WTC11 (cell line): Measurements from ENCODE around the gene ERICH4. TPM values are rescaled to one million over a fixed set of nuclear protein-coding genes. Genes with fewer than 3 reads are reported as not detected.
"Not testable (repeated sequence)": the region's sequence is repeated elsewhere in the genome, so short reads cannot be mapped to it uniquely, and the experiment has no call there.

ENCODE experiments used
- ATAC-seq: fragments of 200-7000 bp; cut with Tn5 transposase; 2 replicates; pipeline ENCODE4 v1.10.0; 2021; ENCODE audit warnings: mild to moderate bottlenecking, moderate library complexity
- CTCF ChIA-PET: fragments of 300-600 bp; sonication (Branson Sonifier 250); formaldehyde crosslinking; loops from one replicate; lab custom pipeline; 2021; ENCODE audit warnings: antibody characterized with exemption; lab: Charles Lee
- POLR2A ChIA-PET: fragments of 350-600 bp; sonication (Branson Sonifier 250); formaldehyde crosslinking; loops from one replicate; lab custom pipeline; 2021; ENCODE audit warnings: antibody characterized with exemption; lab: Charles Lee
- DNase-seq: peaks from one replicate; pipeline ENCODE4 v3.0.0; 2021; ENCODE audit warnings: low spot score
- H3K27ac Mint-ChIP-seq: 2 replicates; pipeline ENCODE4 v1.8.0; 2021; ENCODE audit warnings: mixed read lengths
- H3K27me3 Mint-ChIP-seq: 2 replicates; pipeline ENCODE4 v1.8.0; 2021; ENCODE audit warnings: low read depth, mild to moderate bottlenecking, moderate library complexity, mixed read lengths
- H3K36me3 Mint-ChIP-seq: 2 replicates; pipeline ENCODE4 v1.8.0; 2021; ENCODE audit warnings: mixed read lengths
- H3K4me1 Mint-ChIP-seq: 2 replicates; pipeline ENCODE4 v1.8.0; 2022; ENCODE audit warnings: mixed read lengths
- H3K4me3 Mint-ChIP-seq: 2 replicates; pipeline ENCODE4 v1.8.0; 2021; ENCODE audit warnings: mild to moderate bottlenecking, moderate library complexity, mixed read lengths
- H3K9me3 Mint-ChIP-seq: 2 replicates; pipeline ENCODE4 v1.8.0; 2021; ENCODE audit warnings: mixed read lengths
- FOXK1 ChIP-seq: sonication (generic); formaldehyde crosslinking; IDR thresholded peaks from 2 replicates; pipeline ENCODE4 v1.8.0; 2022; ENCODE audit warnings: mild to moderate bottlenecking, moderate library complexity, missing genetic modification reagents
- GABPB1 ChIP-seq: sonication (generic); formaldehyde crosslinking; IDR thresholded peaks from 2 replicates; pipeline ENCODE4 v1.8.1; 2023; ENCODE audit warnings: mild to moderate bottlenecking, missing genetic modification reagents
- GTF2I ChIP-seq: fragments of 250-450 bp; sonication (Bioruptor Pico); conservative IDR thresholded peaks from 2 replicates; pipeline ENCODE4 v1.4.0; 2021; ENCODE audit warnings: mild to moderate bottlenecking
- SMAD4 ChIP-seq: sonication (generic); formaldehyde crosslinking; IDR thresholded peaks from 2 replicates; pipeline ENCODE4 v1.8.0; 2022; ENCODE audit warnings: mild to moderate bottlenecking, missing genetic modification reagents
- ZBTB21 ChIP-seq: sonication (generic); formaldehyde crosslinking; IDR thresholded peaks from 2 replicates; pipeline ENCODE4 v1.8.1; 2023; ENCODE audit warnings: mild to moderate bottlenecking, missing genetic modification reagents, borderline replicate concordance
- ZNF138 ChIP-seq: sonication (generic); formaldehyde crosslinking; conservative IDR thresholded peaks from 2 replicates; pipeline ENCODE4 v1.8.1; 2022; ENCODE audit warnings: mild to moderate bottlenecking, moderate library complexity, missing genetic modification reagents
- ZNF219 ChIP-seq: sonication (generic); formaldehyde crosslinking; IDR thresholded peaks from 2 replicates; pipeline ENCODE4 v1.8.0; 2023; ENCODE audit warnings: missing genetic modification reagents, mild to moderate bottlenecking, borderline replicate concordance
- ZNF317 ChIP-seq: sonication (generic); formaldehyde crosslinking; IDR thresholded peaks from 2 replicates; pipeline ENCODE4 v1.8.1; 2023; ENCODE audit warnings: low read depth, mild to moderate bottlenecking, moderate library complexity, missing genetic modification reagents, borderline replicate concordance
- ZNF423 ChIP-seq: fragments of 250-450 bp; sonication (Bioruptor Pico); IDR thresholded peaks from 2 replicates; pipeline ENCODE4 v2.1.2; 2022; ENCODE audit warnings: mild to moderate bottlenecking, moderate library complexity
- total RNA-seq: library from RNA; stranded (reverse); gene quantifications from 3 replicates; pipeline ENCODE4 v1.2.3, GENCODE V29; 2021
- TF ChIP-seq, protein P1 (sequence below): fragments of 250-450 bp; sonication (Bioruptor Pico); IDR thresholded peaks from 2 replicates; pipeline ENCODE4 v2.1.2; 2022; ENCODE audit warnings: mild to moderate bottlenecking, moderate library complexity
- TF ChIP-seq, protein P2 (sequence below): sonication (generic); formaldehyde crosslinking; IDR thresholded peaks from 2 replicates; pipeline ENCODE4 v1.8.1; 2022; ENCODE audit warnings: low read depth, missing genetic modification reagents, borderline replicate concordance
- TF ChIP-seq, protein P3 (sequence below): sonication (generic); formaldehyde crosslinking; IDR thresholded peaks from 2 replicates; pipeline ENCODE4 v1.8.1; 2023; ENCODE audit warnings: mild to moderate bottlenecking, moderate library complexity, missing genetic modification reagents
- TF ChIP-seq, protein P4 (sequence below): sonication (generic); formaldehyde crosslinking; IDR thresholded peaks from 2 replicates; pipeline ENCODE4 v1.8.1; 2023; ENCODE audit warnings: mild to moderate bottlenecking, missing genetic modification reagents, moderate library complexity
- TF ChIP-seq, protein P5 (sequence below): sonication (generic); formaldehyde crosslinking; IDR thresholded peaks from 2 replicates; pipeline ENCODE4 v1.8.1; 2023; ENCODE audit warnings: mild to moderate bottlenecking, missing genetic modification reagents, borderline replicate concordance
- TF ChIP-seq, protein P6 (sequence below): sonication (generic); formaldehyde crosslinking; IDR thresholded peaks from 2 replicates; pipeline ENCODE4 v1.8.1; 2022; ENCODE audit warnings: low read depth, mild to moderate bottlenecking, moderate library complexity, missing genetic modification reagents, borderline replicate concordance
- TF ChIP-seq, protein P7 (sequence below): sonication (generic); formaldehyde crosslinking; IDR thresholded peaks from 2 replicates; pipeline ENCODE4 v1.8.0; 2022; ENCODE audit warnings: mild to moderate bottlenecking, missing genetic modification reagents
- TF ChIP-seq, protein P8 (sequence below): fragments of 200-600 bp; IDR thresholded peaks from 2 replicates; pipeline ENCODE4 v1.8.0; 2022; ENCODE audit warnings: antibody characterized with exemption

Gene ERICH4
- total RNA-seq, 1 experiment from 2014 or later = 0.24 TPM

DNA sequence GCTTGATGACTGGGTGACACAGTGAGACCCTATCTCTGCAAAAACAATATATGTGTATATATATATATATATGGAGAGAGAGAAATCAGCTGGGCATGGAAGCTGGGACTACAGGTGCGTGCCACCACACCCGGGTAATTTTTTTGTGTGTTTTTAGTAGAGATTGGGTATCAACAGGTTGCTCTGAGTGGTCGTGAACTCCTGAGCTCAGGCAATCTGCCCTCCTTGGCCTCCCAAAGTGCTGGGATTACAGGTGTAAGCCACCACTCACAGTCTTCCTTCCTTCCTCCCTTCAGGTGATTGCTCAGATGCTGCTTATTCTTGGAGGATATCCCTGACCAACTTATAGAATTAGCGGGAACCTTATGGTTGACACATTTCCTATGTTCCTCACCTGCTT lies 41.9 kb downstream of the ERICH4 start:
- Mint-ChIP-seq H3K4me3 (no peak overlapping the region), H3K27me3 (peaks cover 73% of the 10 kb centered on the region), H3K36me3 (peaks cover 10% of the 10 kb centered on the region), H3K9me3 (peaks cover 58% of the 10 kb centered on the region), H3K4me1 (no peaks in the 10 kb centered on the region), H3K27ac (no peak overlapping the region)
- TF ChIP-seq SMAD4 (CRISPR knock-in tag) (no peak), ZNF423 (CRISPR knock-in tag) (no peak), ZNF317 (CRISPR knock-in tag) (no peak)
- TF ChIP-seq, protein P1, sequence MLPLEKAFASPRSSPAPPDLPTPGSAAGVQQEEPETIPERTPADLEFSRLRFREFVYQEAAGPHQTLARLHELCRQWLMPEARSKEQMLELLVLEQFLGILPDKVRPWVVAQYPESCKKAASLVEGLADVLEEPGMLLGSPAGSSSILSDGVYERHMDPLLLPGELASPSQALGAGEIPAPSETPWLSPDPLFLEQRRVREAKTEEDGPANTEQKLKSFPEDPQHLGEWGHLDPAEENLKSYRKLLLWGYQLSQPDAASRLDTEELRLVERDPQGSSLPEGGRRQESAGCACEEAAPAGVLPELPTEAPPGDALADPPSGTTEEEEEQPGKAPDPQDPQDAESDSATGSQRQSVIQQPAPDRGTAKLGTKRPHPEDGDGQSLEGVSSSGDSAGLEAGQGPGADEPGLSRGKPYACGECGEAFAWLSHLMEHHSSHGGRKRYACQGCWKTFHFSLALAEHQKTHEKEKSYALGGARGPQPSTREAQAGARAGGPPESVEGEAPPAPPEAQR (CRISPR knock-in tag) = no peak
- TF ChIP-seq, protein P2, sequence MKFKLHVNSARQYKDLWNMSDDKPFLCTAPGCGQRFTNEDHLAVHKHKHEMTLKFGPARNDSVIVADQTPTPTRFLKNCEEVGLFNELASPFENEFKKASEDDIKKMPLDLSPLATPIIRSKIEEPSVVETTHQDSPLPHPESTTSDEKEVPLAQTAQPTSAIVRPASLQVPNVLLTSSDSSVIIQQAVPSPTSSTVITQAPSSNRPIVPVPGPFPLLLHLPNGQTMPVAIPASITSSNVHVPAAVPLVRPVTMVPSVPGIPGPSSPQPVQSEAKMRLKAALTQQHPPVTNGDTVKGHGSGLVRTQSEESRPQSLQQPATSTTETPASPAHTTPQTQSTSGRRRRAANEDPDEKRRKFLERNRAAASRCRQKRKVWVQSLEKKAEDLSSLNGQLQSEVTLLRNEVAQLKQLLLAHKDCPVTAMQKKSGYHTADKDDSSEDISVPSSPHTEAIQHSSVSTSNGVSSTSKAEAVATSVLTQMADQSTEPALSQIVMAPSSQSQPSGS (CRISPR knock-in tag) = no peak
- TF ChIP-seq, protein P3, sequence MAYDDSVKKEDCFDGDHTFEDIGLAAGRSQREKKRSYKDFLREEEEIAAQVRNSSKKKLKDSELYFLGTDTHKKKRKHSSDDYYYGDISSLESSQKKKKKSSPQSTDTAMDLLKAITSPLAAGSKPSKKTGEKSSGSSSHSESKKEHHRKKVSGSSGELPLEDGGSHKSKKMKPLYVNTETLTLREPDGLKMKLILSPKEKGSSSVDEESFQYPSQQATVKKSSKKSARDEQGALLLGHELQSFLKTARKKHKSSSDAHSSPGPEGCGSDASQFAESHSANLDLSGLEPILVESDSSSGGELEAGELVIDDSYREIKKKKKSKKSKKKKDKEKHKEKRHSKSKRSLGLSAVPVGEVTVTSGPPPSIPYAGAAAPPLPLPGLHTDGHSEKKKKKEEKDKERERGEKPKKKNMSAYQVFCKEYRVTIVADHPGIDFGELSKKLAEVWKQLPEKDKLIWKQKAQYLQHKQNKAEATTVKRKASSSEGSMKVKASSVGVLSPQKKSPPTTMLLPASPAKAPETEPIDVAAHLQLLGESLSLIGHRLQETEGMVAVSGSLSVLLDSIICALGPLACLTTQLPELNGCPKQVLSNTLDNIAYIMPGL (CRISPR knock-in tag) = no peak
- ChIA-PET CTCF (no interaction called here), POLR2A (no interaction called here)
- DNase-seq (no peak), ATAC-seq (no peak)

DNA sequence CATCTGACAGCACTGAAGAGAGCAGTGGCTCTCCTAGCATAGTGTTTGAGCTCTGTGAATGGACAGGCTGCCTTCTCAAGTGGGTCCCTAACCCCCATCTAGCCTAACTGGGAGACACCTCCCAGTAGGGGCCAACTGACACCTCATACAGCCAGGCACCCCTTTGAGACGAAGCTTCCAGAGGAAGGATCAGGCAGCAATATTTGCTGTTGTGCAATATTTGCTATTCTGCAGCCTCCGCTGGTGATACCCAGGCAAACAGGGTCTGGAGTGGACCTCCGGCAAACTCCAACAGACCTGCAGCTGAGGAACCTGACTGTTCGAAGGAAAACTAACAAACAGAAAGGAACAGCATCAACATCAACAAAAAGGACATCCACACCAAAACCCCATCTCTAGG lies 44.0 kb downstream of the ERICH4 start:
- POLR2A ChIA-PET, DNase-seq, H3K4me1 Mint-ChIP-seq, ATAC-seq, H3K4me3 Mint-ChIP-seq, CTCF ChIA-PET, H3K27ac Mint-ChIP-seq, H3K36me3 Mint-ChIP-seq: not testable (repeated sequence)
- Mint-ChIP-seq H3K27me3 (peaks cover 67% of the 10 kb centered on the region), H3K9me3 (peaks cover 42% of the 10 kb centered on the region)

DNA sequence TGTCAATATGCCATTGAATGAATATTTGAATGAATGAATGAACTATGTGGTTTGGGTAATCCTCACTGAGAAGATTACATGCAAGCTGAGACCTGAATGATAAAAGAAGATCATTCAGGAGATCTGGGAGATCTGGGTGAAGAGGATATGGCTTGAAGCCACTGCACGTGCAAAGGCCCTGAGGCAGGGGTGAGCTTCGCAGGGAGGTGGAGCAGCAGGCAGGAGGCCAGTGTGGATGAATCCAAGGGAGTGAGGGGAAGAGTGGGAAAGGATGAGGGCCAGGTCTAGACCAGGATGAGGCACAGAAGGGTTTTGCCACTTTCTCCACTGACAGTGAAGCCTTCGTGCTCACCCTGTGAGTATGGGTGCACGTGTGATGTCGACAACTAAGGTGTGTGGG lies 49.9 kb downstream of the ERICH4 start:
- H3K9me3 Mint-ChIP-seq = peaks cover 23% of the 10 kb centered on the region
- peaks cover 54% of the 10 kb centered on the region for H3K27me3 Mint-ChIP-seq
- no peak for DNase-seq
- no peak overlapping the region for H3K27ac Mint-ChIP-seq
- no peaks in the 10 kb centered on the region for H3K36me3 Mint-ChIP-seq
- no peaks in the 10 kb centered on the region for H3K4me1 Mint-ChIP-seq
- no peak overlapping the region for H3K4me3 Mint-ChIP-seq
- ChIA-PET CTCF (no interaction called here), POLR2A (no interaction called here)
- no peak for ATAC-seq
- TF ChIP-seq GTF2I (CRISPR knock-in tag) = no peak
- TF ChIP-seq, protein P4, sequence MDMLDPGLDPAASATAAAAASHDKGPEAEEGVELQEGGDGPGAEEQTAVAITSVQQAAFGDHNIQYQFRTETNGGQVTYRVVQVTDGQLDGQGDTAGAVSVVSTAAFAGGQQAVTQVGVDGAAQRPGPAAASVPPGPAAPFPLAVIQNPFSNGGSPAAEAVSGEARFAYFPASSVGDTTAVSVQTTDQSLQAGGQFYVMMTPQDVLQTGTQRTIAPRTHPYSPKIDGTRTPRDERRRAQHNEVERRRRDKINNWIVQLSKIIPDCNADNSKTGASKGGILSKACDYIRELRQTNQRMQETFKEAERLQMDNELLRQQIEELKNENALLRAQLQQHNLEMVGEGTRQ (CRISPR knock-in tag) = no peak
- TF ChIP-seq, protein P5, sequence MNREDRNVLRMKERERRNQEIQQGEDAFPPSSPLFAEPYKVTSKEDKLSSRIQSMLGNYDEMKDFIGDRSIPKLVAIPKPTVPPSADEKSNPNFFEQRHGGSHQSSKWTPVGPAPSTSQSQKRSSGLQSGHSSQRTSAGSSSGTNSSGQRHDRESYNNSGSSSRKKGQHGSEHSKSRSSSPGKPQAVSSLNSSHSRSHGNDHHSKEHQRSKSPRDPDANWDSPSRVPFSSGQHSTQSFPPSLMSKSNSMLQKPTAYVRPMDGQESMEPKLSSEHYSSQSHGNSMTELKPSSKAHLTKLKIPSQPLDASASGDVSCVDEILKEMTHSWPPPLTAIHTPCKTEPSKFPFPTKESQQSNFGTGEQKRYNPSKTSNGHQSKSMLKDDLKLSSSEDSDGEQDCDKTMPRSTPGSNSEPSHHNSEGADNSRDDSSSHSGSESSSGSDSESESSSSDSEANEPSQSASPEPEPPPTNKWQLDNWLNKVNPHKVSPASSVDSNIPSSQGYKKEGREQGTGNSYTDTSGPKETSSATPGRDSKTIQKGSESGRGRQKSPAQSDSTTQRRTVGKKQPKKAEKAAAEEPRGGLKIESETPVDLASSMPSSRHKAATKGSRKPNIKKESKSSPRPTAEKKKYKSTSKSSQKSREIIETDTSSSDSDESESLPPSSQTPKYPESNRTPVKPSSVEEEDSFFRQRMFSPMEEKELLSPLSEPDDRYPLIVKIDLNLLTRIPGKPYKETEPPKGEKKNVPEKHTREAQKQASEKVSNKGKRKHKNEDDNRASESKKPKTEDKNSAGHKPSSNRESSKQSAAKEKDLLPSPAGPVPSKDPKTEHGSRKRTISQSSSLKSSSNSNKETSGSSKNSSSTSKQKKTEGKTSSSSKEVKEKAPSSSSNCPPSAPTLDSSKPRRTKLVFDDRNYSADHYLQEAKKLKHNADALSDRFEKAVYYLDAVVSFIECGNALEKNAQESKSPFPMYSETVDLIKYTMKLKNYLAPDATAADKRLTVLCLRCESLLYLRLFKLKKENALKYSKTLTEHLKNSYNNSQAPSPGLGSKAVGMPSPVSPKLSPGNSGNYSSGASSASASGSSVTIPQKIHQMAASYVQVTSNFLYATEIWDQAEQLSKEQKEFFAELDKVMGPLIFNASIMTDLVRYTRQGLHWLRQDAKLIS (CRISPR knock-in tag) = no peak
- TF ChIP-seq GABPB1 (CRISPR knock-in tag) = no peak
- TF ChIP-seq, protein P6, sequence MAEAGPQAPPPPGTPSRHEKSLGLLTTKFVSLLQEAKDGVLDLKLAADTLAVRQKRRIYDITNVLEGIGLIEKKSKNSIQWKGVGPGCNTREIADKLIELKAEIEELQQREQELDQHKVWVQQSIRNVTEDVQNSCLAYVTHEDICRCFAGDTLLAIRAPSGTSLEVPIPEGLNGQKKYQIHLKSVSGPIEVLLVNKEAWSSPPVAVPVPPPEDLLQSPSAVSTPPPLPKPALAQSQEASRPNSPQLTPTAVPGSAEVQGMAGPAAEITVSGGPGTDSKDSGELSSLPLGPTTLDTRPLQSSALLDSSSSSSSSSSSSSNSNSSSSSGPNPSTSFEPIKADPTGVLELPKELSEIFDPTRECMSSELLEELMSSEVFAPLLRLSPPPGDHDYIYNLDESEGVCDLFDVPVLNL (CRISPR knock-in tag) = no peak
- no peak for TF ChIP-seq ZNF138 (CRISPR knock-in tag)
- TF ChIP-seq, protein P7, sequence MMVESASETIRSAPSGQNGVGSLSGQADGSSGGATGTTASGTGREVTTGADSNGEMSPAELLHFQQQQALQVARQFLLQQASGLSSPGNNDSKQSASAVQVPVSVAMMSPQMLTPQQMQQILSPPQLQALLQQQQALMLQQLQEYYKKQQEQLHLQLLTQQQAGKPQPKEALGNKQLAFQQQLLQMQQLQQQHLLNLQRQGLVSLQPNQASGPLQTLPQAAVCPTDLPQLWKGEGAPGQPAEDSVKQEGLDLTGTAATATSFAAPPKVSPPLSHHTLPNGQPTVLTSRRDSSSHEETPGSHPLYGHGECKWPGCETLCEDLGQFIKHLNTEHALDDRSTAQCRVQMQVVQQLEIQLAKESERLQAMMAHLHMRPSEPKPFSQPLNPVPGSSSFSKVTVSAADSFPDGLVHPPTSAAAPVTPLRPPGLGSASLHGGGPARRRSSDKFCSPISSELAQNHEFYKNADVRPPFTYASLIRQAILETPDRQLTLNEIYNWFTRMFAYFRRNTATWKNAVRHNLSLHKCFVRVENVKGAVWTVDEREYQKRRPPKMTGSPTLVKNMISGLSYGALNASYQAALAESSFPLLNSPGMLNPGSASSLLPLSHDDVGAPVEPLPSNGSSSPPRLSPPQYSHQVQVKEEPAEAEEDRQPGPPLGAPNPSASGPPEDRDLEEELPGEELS (CRISPR knock-in tag) = no peak
- TF ChIP-seq FOXK1 = no peak
- TF ChIP-seq ZBTB21 (CRISPR knock-in tag) = no peak
- TF ChIP-seq, protein P8, sequence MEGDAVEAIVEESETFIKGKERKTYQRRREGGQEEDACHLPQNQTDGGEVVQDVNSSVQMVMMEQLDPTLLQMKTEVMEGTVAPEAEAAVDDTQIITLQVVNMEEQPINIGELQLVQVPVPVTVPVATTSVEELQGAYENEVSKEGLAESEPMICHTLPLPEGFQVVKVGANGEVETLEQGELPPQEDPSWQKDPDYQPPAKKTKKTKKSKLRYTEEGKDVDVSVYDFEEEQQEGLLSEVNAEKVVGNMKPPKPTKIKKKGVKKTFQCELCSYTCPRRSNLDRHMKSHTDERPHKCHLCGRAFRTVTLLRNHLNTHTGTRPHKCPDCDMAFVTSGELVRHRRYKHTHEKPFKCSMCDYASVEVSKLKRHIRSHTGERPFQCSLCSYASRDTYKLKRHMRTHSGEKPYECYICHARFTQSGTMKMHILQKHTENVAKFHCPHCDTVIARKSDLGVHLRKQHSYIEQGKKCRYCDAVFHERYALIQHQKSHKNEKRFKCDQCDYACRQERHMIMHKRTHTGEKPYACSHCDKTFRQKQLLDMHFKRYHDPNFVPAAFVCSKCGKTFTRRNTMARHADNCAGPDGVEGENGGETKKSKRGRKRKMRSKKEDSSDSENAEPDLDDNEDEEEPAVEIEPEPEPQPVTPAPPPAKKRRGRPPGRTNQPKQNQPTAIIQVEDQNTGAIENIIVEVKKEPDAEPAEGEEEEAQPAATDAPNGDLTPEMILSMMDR = no peak
- no peak for TF ChIP-seq ZNF219 (CRISPR knock-in tag)
